Measurements from ENCODE around the gene TEX22.

The TEX22 gene

DNA sequence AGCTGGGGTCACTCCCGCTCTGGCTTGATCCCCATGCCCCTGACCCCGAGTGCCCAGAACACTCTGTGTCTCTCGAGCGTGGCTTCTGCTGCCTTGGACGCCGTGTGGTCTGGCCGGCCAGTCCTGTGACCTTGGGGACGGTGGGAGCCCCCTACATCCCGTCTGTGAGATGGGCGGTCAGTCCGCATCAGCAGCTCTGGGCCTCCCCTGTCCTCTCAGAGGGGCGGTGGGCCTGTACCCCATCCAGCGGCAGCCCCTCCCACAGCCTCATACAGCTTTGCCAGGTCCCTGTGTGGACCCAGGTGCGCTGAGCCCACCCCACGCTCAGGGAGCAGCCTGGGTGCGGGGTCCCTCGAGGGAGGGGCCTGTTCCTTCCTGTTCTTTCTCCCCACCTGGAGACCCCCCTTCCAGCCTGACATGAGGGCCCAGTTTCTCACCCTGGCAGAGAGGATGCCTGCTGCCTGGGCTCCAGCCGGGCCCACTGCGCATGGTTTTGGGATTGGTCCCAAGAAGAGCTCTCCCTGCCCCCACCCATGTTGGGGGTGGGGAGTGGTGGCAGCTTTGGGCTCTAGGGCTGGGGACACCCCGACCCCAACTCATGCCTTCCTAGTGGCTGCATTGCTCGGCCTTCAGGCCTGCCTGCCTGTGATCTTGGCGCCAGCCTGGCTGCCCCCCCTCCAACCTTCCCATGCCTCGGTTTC lies 22.8 kb downstream of the TEX22 start:
- DNase-seq (ENCODE audit: low read depth in 2 of 2), result no peak

DNA sequence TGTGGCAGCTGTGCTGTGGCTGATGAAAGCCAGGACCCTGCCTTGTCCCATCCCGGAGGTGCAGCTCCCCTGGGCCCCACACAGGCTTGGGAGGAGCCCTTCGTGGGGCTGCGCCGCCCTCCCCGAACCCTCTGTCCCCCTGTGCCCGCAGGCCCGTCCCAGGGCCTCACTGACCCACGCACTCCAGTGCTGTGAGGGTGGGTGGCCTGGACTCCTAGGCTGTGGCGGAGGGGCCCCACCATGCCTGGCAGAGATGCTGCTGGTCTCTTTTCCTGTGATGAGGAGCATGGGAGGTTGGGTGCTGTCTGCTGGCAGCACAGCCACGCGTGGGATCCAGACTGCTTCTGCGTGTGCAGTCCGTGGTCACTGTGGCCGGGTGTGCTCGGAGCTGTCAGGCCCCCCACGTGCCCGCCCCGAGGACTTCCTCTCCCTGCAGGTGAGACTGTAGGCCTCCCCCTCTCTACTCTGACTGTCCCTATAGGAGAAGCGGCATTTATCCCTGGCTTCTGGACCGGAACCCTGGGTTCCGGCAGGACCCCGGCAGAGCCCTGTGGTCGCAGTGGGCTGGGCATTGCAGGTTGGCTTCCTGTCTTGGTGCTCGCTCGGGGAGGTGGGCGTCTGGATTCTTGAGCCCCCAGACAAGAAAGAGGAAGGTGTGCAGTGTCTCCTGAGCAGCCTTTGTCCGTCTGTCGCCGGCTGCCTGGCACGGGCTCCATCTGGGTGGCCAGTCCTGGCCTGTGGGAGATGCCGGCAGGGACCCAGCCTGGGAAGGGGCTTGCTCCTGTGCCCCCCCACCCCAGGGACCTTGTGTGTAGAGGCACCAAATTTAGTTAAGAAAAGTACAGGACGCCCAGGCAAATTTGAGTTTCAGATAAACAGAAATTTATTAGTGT lies 23.6 kb downstream of the TEX22 start:
- DNase-seq (ENCODE audit: low read depth in 2 of 2), result no peak

DNA sequence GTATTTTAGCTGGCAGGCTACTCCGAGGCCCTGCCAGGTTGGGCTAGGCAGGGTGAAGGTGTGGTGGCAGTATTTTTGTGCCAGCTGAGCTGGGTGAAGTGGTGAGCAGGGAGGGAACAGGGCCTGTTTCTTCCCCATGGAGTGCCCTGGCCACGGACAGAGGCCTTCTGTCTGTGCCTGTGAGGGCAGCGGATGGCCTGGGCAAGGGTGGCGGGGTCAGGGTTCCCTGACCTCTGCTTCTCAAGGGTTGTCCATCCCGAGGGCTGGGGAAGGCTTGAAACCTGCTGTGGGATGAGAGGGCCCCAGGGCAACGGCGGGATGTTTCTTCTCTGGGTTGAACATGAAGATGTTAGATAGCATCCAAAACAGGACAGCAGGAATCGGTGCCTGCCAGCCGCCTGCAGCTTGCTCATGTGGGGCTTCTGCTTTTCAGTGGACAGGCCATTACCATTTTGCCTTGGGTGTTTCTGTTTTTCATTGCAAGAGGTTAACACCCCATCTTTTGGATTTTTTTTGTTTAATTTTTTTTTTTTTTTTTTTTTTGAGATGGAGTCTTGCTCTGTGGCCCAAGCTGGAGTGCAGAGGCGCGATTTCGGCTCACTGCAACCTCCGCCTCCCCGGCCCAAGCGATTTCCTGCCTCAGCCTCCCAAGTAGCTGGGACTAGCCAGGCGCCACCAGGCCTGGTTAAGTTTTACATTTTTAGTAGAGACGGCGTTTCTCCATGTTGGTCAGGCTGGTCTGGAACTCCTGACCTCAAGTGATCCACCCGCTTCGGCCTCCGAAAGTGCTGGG lies 24.6 kb downstream of the TEX22 start:
- DNase-seq (ENCODE audit: low read depth in 2 of 2), result no peak

DNA sequence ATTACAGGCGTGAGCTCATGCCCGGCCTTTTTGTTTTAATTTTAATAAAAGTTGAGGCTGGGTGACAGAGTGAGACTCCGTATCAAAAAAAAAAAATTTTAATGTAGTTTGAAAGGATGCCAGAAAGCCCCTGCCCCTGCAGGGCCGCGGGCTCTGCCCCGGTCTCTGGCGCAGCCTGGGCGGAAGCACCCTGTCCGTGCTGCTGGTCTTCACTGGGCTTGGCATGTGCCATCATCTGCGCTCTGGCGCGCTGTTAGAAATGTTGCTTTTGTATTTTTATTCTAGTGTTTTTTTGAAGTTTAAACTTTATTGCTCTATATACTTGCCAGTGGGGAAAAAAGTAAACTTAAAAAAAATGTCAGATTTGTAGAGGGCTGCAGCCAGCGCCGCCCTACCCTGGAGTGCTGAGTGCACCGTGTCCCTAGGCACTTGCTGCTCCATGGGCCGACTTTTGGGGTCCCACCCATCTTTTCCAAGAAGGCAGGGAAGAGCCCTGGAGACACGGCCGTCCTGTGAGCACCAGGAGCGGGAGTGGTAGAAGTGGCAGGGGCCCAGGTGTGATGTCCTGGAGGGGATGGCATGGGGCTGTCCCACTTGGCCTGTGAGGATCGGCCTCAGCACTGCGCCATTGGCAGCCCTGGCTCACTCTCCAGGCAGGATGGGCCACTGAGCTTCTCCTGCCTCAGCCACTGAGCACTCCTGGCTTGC lies 25.3 kb downstream of the TEX22 start:
- no peak for DNase-seq (ENCODE audit: low read depth in 2 of 2)

DNA sequence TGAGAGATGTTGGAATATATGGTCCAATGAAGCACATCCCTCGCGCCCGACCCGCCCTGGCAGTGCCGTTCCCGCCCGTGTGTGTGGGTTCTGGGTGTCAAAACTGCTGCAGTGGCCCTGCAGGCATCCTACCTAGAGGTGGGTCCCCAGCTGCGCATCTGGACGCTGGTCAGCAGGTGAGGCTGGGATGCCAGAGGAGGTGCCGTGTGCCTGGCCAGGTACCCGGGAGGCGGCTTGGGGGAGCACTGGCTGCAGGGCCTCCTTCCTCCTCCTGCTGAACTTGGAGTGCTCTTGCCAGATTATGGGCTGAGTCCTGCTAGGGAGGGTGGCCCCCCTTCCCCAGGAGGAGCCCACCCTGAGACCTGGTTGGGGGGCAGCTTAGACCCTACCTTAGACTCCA lies 26.5 kb downstream of the TEX22 start:
- no peak for DNase-seq (ENCODE audit: low read depth in 2 of 2)

DNA sequence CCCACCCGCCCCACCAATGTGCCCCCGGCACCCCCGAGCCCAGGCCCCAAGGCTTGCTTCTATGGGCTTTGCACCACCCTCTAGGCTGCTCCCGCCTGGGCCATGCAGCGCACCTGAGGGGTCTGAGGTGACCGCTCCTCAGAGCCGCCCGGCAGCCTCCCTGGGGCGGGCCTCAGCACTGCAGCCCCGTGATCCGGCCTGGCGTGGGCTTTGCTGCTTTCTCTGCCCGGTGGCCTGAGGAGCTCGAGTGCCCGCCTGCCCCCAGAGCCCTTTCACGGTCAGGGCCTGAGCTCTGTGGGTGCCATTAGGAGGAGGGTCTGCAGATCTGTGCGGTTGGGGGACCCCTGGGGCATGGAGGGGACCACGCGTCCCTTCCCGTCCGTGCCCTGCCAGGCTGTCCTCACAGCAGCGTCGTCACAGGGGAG lies 27.5 kb downstream of the TEX22 start:
- DNase-seq (ENCODE audit: low read depth in 2 of 2), result no peak

DNA sequence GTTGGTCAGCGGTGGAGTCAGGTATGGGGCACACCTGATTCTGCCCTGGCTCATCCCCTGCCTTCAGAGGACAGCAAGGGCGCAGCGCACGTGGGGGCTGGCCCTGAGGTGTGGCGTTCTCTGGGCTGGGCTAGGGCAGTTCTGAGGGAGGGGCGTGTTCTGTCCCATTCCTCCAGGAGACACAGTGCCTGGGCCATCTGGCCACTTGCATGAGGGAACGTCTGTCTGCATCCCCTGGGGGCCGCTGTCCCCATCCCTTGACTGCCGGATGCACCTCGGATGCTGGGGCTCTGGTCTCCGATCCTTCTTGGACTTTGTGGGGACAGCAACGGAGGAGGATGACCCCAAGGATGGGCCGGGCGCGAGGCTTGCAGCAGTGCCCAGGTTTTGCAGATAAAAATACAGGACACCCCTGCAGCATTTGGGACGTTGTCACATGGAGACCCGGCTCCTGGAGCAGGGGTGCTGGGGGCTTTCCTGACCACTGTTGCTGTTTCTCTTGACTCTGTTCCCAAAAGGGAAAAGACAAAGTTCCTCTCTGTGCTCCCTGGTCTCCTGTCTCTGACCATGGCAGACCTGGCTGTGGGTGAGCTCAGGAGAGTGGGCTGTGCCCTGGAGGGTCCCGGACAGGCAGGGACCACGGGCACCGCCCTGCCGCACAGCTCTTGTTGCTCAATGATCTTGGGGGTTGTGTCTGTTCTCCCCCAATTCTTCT lies 28.2 kb downstream of the TEX22 start:
- DNase-seq (ENCODE audit: low read depth in 2 of 2), result no peak

DNA sequence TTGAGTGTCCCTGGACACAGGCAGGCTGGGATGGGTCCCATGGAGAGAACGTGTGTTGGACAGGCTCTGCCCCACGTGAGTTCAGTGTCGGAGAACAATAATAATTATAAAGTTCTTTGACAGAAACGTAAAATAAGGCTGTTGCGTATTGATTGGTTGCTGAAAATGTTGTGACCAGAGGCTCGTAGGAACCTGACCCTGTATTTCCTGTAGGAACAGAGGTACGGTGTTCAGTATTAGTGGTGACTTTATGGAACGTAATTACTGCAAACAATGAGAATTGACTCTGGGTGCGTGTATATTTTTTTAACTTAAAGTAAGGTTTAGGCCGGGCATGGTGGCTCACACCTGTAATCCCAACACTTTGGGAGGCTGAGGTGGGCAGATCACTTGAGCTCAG lies 29.1 kb downstream of the TEX22 start:
- DNase-seq (ENCODE audit: low read depth in 2 of 2), result no peak

DNA sequence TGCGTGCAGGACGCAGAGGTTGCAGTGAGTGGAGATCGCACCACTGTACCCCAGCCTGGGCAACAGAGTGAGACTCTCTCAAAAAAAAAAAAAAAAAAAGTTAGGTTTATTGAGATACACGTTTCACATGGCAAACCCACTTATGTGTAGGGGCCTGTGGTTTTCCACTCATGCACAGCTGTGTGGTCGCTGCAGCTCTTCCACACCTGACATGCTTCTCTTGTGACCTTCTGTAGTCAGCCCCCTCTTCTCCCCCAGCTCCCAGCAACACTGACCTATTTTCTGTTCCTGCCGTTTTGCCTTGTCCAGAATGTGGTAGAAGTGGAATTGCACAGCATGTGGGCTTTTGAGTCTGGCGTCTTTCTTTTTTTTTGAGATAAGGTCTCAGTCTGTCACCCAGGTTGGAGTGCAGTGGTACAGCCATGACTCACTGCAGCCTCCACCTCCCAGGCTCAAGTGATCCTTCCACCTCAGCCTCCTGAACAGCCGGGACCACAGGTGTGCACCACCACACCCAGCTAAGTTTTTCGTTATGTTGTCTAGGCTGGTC lies 29.7 kb downstream of the TEX22 start:
- DNase-seq (ENCODE audit: low read depth in 2 of 2), result no peak

DNA sequence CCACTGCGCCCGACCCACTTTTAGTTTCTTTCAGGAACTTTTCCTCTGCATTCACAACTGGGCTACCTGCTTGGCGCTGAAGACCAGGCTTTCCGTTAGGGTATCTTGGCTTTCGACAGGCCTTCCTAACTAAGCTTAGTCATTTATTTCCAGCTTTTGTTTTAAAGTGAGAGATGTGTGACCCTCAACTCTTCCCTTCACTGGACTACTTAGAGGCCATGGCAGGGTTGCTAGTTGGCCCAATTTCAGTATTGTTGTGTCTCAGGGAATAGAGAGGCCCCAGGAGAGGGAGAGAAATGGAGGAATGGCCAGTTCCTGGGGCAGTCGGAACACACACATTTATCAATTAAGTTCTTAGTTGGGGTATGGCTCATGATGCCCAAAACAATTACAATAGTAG lies 31.7 kb downstream of the TEX22 start:
- no peak for DNase-seq (ENCODE audit: low read depth in 2 of 2)

DNA sequence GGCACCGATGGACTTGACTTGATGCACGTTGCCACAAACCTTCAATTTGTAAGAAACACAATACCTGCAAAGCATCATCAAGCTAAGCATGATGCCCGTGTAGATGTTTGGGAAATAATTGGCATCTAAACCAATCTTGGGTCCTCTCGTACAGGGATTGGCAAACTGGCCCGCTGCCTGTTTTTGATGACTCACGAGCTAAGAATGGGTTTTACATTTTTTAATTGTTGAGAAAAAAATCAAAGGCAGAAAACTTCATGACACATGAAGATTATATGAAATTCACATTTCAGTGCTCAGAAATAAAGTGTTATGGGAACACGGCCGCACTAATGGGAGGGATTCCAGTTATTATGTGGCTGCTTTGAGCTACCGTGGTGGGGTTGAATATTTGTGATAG lies 32.2 kb downstream of the TEX22 start:
- no peak for DNase-seq (ENCODE audit: low read depth in 2 of 2)

DNA sequence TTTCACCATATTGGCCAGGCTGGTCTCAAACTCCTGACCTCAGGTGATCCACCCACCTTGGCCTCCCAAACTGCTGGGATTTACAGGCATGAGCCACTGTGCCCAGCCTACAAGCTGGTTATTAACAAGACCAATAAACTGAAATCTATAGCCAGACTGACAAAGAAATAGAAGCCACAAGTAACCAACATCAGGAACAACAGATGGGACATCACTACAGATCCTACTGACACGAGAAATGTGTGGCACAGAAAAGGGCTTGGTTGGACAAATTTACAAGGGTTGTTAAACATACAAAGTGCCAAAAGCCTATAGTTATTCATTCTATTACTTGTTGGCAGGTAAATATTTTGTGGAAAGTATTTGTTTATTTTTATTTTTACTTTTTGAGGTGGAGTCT lies 32.9 kb downstream of the TEX22 start:
- DNase-seq (ENCODE audit: low read depth in 2 of 2), result no peak

DNA sequence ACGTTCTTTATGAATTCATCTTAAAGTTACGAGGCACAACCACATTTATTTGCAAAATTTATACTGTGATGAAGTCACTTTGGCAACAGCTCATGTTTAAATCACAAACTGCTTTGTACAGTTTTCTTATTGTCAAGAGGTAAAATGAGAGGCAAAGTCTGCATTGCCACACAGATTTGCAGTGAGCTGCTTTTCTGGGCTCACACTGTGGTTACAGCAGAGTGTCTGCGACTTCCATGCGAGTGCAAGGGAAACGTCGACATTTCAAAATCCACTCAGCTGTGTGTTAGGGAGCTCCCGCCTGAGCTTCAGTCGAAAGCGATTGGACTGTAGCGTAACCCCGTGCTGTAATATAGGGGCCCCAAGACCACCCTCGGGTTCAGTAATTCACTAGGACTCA lies 34.3 kb downstream of the TEX22 start:
- DNase-seq (ENCODE audit: low read depth in 2 of 2), result no peak

DNA sequence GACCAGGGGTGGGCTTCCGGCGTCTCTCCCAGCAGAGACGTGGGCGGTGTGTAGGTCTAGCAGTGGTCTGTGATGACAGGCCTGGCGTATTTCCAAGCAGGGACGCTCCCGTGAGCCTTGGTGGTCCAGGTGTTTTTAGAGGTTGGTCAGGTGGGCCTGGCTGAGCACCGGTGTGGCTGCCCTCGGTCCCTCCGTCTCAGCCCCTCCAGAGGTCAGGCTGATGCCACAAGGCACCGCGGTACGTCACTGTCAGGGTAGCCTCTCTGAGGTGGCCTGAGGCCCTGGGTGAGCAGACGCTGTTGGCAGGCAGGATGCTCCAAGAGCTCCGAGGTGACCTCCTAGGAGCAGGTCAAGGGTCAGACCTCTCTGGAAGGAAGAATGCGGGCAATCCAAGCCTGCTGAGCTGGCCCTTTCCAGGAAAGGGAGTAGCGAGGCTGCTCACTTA lies 34.8 kb downstream of the TEX22 start:
- DNase-seq (ENCODE audit: low read depth in 2 of 2), result no peak

DNA sequence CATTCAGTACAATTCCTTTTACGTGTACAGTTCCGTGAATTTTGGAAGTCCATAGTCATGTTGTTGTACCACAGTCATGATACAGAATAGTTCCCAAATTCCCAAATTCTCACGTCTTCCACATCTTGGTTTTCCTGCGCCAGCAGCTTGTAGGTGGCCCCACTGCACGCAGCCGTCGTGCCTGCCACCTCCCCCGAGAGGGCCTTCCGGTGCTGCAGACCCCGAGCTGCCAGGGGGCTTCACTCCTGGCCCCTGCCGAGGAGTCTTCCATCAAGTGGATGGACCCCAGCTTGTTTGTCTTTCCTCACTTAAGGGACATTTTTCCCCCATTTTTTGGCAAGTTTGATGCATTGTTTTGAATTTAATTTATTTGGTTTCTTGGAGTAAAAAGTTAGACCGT lies 38.1 kb downstream of the TEX22 start:
- no peak for DNase-seq (ENCODE audit: low read depth in 2 of 2)

DNA sequence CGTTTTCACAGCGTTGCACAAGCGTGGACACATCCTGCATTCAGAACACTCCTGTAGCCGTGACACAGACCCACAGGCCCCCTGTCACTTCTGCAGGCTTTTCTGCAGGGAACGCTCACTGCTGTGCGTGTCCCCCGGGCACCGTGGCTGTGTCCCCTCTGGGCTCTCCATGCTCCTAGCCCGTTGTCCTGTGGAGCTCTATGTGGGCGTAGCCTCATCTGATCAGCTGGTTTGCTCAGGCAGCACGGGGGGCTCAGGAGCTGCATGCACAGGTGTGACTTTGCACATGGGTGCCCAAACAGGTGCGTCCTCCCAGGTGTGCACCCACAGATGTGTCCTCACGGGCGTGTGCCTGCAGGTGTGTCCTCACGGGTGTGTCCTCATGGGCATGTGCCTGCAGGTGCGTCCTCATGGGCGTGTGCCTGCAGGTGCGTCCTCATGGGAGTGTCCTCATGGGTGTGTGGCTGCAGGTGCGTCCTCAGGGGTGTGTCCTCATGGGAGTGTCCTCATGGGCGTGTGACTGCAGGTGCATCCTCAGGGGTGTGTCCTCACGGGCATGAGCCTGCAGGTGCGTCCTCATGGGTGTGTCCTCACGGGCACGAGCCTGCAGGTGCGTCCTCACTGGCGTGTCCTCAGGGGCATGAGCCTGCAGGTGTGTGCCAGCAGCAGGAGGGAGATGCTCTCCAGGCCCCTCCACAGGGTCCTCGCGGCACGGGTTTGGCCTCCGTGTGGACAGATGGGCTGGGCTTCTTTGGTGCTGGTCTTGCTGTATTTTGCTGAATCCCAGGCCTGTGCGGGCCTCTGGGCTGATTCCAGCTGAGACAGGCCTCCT lies 38.8 kb downstream of the TEX22 start:
- no peak for DNase-seq (ENCODE audit: low read depth in 2 of 2)

DNA sequence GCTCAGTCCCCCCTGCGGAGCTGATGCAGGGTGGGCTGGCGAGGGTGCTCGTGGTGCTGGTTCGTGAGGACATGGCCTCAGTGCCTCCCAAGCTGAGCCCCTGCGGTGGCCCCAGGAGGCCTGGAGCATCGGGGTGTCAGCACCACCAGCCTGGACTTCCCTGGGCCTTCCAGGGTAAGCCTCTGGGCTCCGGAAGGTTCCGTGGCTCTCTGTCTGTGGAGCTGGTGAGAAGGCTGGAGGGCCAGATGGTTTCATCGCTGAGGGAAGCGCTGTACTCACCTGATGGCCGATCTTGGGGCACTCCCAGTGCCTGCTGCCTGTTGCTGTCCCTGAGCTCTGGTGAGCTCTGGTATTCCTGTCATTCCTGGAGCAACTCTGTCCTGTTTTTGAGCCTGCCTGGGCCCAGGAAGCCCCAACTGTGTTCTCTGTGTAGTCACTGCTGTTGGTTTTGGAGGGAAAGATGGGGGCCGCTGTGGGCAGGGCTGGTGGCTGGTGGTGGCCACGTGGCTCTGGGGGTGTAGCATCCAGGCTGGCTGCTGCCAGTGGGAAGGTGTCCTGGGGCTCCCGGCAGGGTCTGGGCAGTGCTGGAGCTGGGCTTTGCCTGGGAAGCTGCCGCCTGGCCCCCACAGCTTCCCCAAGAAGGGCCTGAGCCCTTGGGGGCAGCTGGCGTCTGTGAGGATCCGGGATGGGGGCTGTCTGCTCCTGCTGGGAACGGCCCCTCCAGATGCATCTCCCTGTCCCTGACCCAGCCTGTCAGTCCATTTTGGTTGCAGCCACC lies 39.6 kb downstream of the TEX22 start:
- DNase-seq (ENCODE audit: low read depth in 2 of 2), result no peak

DNA sequence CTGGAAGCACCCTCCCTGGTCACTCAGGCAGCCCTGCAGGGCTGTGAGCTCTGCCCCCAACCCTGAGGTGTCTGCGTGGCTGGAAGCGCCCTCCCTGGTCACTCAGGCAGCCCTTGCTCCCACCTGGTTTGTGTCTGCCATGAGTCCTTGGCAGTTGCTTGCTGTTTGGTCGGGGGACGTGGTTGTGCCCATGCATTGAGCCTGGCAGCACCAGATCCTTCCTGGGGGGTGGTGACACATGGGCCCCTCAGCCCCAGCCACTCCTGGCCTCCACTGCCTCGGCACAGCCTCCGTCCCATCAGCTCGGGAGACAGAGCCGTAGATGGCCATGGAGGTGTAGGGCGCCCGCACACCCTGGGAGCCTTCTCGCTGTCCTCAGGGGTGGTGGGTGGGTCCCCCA lies 40.8 kb downstream of the TEX22 start:
- no peak for DNase-seq (ENCODE audit: low read depth in 2 of 2)

Measured in stimulated activated CD4-positive, alpha-beta T cell treated with anti-CD3 and anti-CD28 coated beads, Interleukin-12 subunit alpha, Interleukin-12 subunit beta, amount 100 ng/mL, for 24 hours (primary cell).